ENCODE measurements around the gene SPINK1.

Gene SPINK1

GRCh38 chr5:147842869-147843268 is 11.4 kb upstream of the SPINK1 start:
- H3K27ac ChIP-seq (ENCODE audit: low read length) = no peak overlapping the region
- H3K79me2 ChIP-seq (ENCODE audit: low read length) = no peaks in the 10 kb centered on the region
- no peak overlapping the region for H2AFZ ChIP-seq (ENCODE audit: low read depth, low read length)
- no peak overlapping the region for H3K9ac ChIP-seq (ENCODE audit: low read length)
- no peaks in the 10 kb centered on the region for H3K4me1 ChIP-seq (ENCODE audit: low read length)
- no peak overlapping the region for H3K4me2 ChIP-seq (ENCODE audit: low read length)
- no peaks in the 10 kb centered on the region for H3K36me3 ChIP-seq (replicated peaks; ENCODE audit: low read depth, low read length)
- H4K20me1 ChIP-seq (ENCODE audit: insufficient read depth, low read length) = no peaks in the 10 kb centered on the region
- H3K4me3 ChIP-seq (ENCODE audit: low read length) = no peak overlapping the region
- H3K27me3 ChIP-seq (ENCODE audit: low read depth, low read length) = peaks cover 11% of the 10 kb centered on the region; the same call in 1 of the 2 replicates
- no peaks in the 10 kb centered on the region for H3K9me3 ChIP-seq (ENCODE audit: insufficient read depth, low read length)
- TF ChIP-seq EZH2phosphoT487 (IDR thresholded peaks at IDR 0.05; ENCODE audit: low read depth) (no peak), CTCF (IDR thresholded peaks at IDR 0.05; ENCODE audit: low read depth, low read length) (no peak)

- Histone ChIP-seq H3K4me2 (ENCODE audit: low read length) (no peak overlapping the region), H3K79me2 (ENCODE audit: low read length) (no peaks in the 10 kb centered on the region), H3K36me3 (replicated peaks; ENCODE audit: low read depth, low read length) (no peaks in the 10 kb centered on the region), H3K27ac (ENCODE audit: low read length) (no peak overlapping the region), H4K20me1 (ENCODE audit: insufficient read depth, low read length) (no peaks in the 10 kb centered on the region), H3K9me3 (ENCODE audit: insufficient read depth, low read length) (no peaks in the 10 kb centered on the region), H3K4me1 (ENCODE audit: low read length) (no peaks in the 10 kb centered on the region), H3K4me3 (ENCODE audit: low read length) (no peak overlapping the region), H3K9ac (ENCODE audit: low read length) (no peak overlapping the region), H2AFZ (ENCODE audit: low read depth, low read length) (no peak overlapping the region), H3K27me3 (ENCODE audit: low read depth, low read length) (peaks cover 12% of the 10 kb centered on the region)
- TF ChIP-seq EZH2phosphoT487 (IDR thresholded peaks at IDR 0.05; ENCODE audit: low read depth) (no peak), CTCF (IDR thresholded peaks at IDR 0.05; ENCODE audit: low read depth, low read length) (no peak)
These were observed 5.0 kb upstream of the SPINK1 start for GRCh38 chr5:147836439-147836838.

- H3K9ac ChIP-seq (ENCODE audit: low read length) = no peak overlapping the region
- H3K4me1 ChIP-seq (ENCODE audit: low read length) = no peaks in the 10 kb centered on the region
- H3K27ac ChIP-seq (ENCODE audit: low read length) = no peak overlapping the region
- H4K20me1 ChIP-seq (ENCODE audit: insufficient read depth, low read length) = no peaks in the 10 kb centered on the region
- H3K36me3 ChIP-seq (replicated peaks; ENCODE audit: low read depth, low read length) = no peaks in the 10 kb centered on the region
- no peaks in the 10 kb centered on the region for H3K79me2 ChIP-seq (ENCODE audit: low read length)
- TF ChIP-seq CTCF (IDR thresholded peaks at IDR 0.05; ENCODE audit: low read depth, low read length) (no peak), EZH2phosphoT487 (IDR thresholded peaks at IDR 0.05; ENCODE audit: low read depth) (no peak)
- H2AFZ ChIP-seq (ENCODE audit: low read depth, low read length) = no peak overlapping the region
- peaks cover 12% of the 10 kb centered on the region for H3K27me3 ChIP-seq (ENCODE audit: low read depth, low read length)
- no peak overlapping the region for H3K4me3 ChIP-seq (ENCODE audit: low read length)
- no peak overlapping the region for H3K4me2 ChIP-seq (ENCODE audit: low read length)
- H3K9me3 ChIP-seq (ENCODE audit: insufficient read depth, low read length) = no peaks in the 10 kb centered on the region
These were observed 3.9 kb upstream of the SPINK1 start for GRCh38 chr5:147835386-147835798.

- H4K20me1 ChIP-seq (ENCODE audit: insufficient read depth, low read length) = no peaks in the 10 kb centered on the region
- H3K36me3 ChIP-seq (replicated peaks; ENCODE audit: low read depth, low read length) = no peaks in the 10 kb centered on the region
- H3K79me2 ChIP-seq (ENCODE audit: low read length) = no peaks in the 10 kb centered on the region
- H3K9ac ChIP-seq (ENCODE audit: low read length) = no peak overlapping the region
- no peak overlapping the region for H2AFZ ChIP-seq (ENCODE audit: low read depth, low read length)
- no peaks in the 10 kb centered on the region for H3K9me3 ChIP-seq (ENCODE audit: insufficient read depth, low read length)
- TF ChIP-seq CTCF (IDR thresholded peaks at IDR 0.05; ENCODE audit: low read depth, low read length) (no peak), EZH2phosphoT487 (IDR thresholded peaks at IDR 0.05; ENCODE audit: low read depth) (no peak)
- no peak overlapping the region for H3K4me2 ChIP-seq (ENCODE audit: low read length)
- H3K4me3 ChIP-seq (ENCODE audit: low read length) = no peak overlapping the region
- peaks cover 22% of the 10 kb centered on the region for H3K27me3 ChIP-seq (ENCODE audit: low read depth, low read length)
- H3K4me1 ChIP-seq (ENCODE audit: low read length) = no peaks in the 10 kb centered on the region
- H3K27ac ChIP-seq (ENCODE audit: low read length) = no peak overlapping the region
These were observed 1.1 kb upstream of the SPINK1 start for GRCh38 chr5:147832541-147832940.

Measured in OCI-LY3 (cell line).